Activated CD8-positive, alpha-beta T cell treated with anti-CD3 and anti-CD28 coated beads for 36 hours (primary cell): ENCODE measurements around the gene GYPC. TPM values are rescaled to one million over a fixed set of nuclear protein-coding genes. Genes with fewer than 3 reads are reported as not detected.

Experiments used
- ATAC-seq: fragments of 200-7000 bp; cut with Tn5 transposase; one replicate; pipeline ENCODE4 v1.10.0; 2021; ENCODE audit warnings: mild to moderate bottlenecking, moderate library complexity
- CTCF ChIA-PET: fragments of 350-600 bp; sonication (Branson Sonifier 250); formaldehyde crosslinking; loops from one replicate; lab custom pipeline; 2021; ENCODE audit warnings: antibody characterized with exemption; lab: Charles Lee
- POLR2A ChIA-PET: fragments of 350-600 bp; sonication (Branson Sonifier 250); formaldehyde crosslinking; loops from one replicate; lab custom pipeline; 2021; ENCODE audit warnings: antibody characterized with exemption; lab: Charles Lee
- DNase-seq: peaks from one replicate; pipeline ENCODE4 v3.0.0-alpha.2; 2020
- H3K27ac Mint-ChIP-seq: one replicate; pipeline ENCODE4 v1.8.0; 2021; ENCODE audit warnings: mild to moderate bottlenecking, mixed read lengths
- H3K27me3 Mint-ChIP-seq: one replicate; pipeline ENCODE4 v1.8.0; 2021; ENCODE audit warnings: mixed read lengths
- H3K36me3 Mint-ChIP-seq: one replicate; pipeline ENCODE4 v1.8.0; 2021; ENCODE audit warnings: low read depth, mixed read lengths
- H3K4me1 Mint-ChIP-seq: one replicate; pipeline ENCODE4 v1.8.0; 2021; ENCODE audit warnings: low read depth, mixed read lengths
- H3K4me3 Mint-ChIP-seq: one replicate; pipeline ENCODE4 v1.8.0; 2021; ENCODE audit warnings: mild to moderate bottlenecking, moderate library complexity, mixed read lengths
- H3K9me3 Mint-ChIP-seq: one replicate; pipeline ENCODE4 v1.8.0; 2021; ENCODE audit warnings: mixed read lengths
- CTCF ChIP-seq: fragments of 200-600 bp; IDR thresholded peaks from one replicate; pipeline ENCODE4 v1.8.0; 2022; ENCODE audit warnings: antibody characterized with exemption, mild to moderate bottlenecking
- intact Hi-C: fragments of 100-400 bp; cut with micrococcal nuclease; formaldehyde crosslinking; loops from one replicate; pipeline ENCODE4 v1.10.0; 2022
- total RNA-seq, 2 experiments: library from RNA; stranded (reverse); gene quantifications; one replicate each; pipeline ENCODE4 v1.2.3, GENCODE V29; 2021

GYPC gene
- total RNA-seq, 2 experiments from 2014 or later, result 172 to 173 TPM

DNA sequence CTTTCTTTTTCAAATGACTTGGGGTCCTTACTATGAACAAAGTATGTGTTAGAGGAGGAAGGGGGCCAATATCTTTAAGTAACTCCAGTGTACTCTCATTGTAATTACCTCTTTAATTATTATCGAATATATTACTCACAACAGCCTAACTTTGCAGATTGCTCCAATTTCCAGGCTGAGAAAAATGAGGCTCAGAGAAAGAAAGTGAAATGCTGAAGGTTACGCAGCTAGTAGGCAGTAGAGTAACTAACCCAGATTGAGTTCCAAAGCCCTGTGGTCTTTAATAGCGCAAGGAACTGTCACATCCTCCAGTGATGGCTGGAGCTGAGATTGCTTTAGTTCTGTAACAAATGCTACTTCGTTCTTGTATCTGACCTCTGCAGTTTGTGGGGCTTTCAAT is 2.2 kb upstream of the GYPC start:
- ATAC-seq (no peak), DNase-seq (no peak)
- intact Hi-C loops, result no loop called here
- TF ChIP-seq CTCF, result no peak
- H3K27me3 Mint-ChIP-seq, result no peaks in the 10 kb centered on the region
- H3K9me3 Mint-ChIP-seq, result peaks cover 4% of the 10 kb centered on the region
- ChIA-PET POLR2A (no interaction called here), CTCF (interaction anchor here (0.5 to 1.3 kb wide), 2 partner anchors 15 to 126 kb away, joined by 3 read pairs; no protein-coding TSS in a partner anchor)
- H3K27ac Mint-ChIP-seq, result no peak overlapping the region
- peaks cover 20% of the 10 kb centered on the region for H3K4me1 Mint-ChIP-seq
- H3K36me3 Mint-ChIP-seq, result peaks cover 16% of the 10 kb centered on the region
- H3K4me3 Mint-ChIP-seq, result no peak overlapping the region

- DNase-seq, result no peak
- Mint-ChIP-seq H3K27ac (peak overlapping the region; percentile 97), H3K4me1 (peaks cover 32% of the 10 kb centered on the region), H3K27me3 (no peaks in the 10 kb centered on the region), H3K4me3 (peak overlapping the region; percentile 97), H3K36me3 (peaks cover 27% of the 10 kb centered on the region), H3K9me3 (peaks cover 4% of the 10 kb centered on the region)
- TF ChIP-seq CTCF, result no peak
- intact Hi-C loops, result loop anchor here (5.0 kb wide), 1 partner anchor 122 kb away; no protein-coding TSS in a partner anchor
- ChIA-PET POLR2A (interaction anchor here (1.8 kb wide), 1 partner anchor 12 kb away, joined by 4 read pairs; no protein-coding TSS in a partner anchor), CTCF (no interaction called here)
- no peak for ATAC-seq
These were observed 907 bp upstream of the GYPC start for GRCh38 chr2:126655051-126655450.

- H3K27ac Mint-ChIP-seq, result peak overlapping the region; percentile 100
- ChIA-PET CTCF (interaction anchor here (1.3 to 3.1 kb wide), 3 partner anchors 120 to 229 kb away, joined by 3 to 13 read pairs (median 3); no protein-coding TSS in a partner anchor), POLR2A (interaction anchor here (0.6 to 1.8 kb wide), 4 partner anchors 9 to 16 kb away, joined by 3 to 4 read pairs (median 3); no protein-coding TSS in a partner anchor)
- peak overlapping the region; percentile 97 for H3K4me3 Mint-ChIP-seq
- DNase-seq (peak; percentile 52), ATAC-seq (peak; percentile 10)
- TF ChIP-seq CTCF, result no peak
- H3K4me1 Mint-ChIP-seq, result peaks cover 48% of the 10 kb centered on the region
- peaks cover 39% of the 10 kb centered on the region for H3K36me3 Mint-ChIP-seq
- no peaks in the 10 kb centered on the region for H3K9me3 Mint-ChIP-seq
- H3K27me3 Mint-ChIP-seq, result no peaks in the 10 kb centered on the region
- intact Hi-C loops, result loop anchor here (5.0 kb wide), 1 partner anchor 121 kb away; no protein-coding TSS in a partner anchor
These were observed 631 bp downstream of the GYPC start for GRCh38 chr2:126656431-126657147.

DNA sequence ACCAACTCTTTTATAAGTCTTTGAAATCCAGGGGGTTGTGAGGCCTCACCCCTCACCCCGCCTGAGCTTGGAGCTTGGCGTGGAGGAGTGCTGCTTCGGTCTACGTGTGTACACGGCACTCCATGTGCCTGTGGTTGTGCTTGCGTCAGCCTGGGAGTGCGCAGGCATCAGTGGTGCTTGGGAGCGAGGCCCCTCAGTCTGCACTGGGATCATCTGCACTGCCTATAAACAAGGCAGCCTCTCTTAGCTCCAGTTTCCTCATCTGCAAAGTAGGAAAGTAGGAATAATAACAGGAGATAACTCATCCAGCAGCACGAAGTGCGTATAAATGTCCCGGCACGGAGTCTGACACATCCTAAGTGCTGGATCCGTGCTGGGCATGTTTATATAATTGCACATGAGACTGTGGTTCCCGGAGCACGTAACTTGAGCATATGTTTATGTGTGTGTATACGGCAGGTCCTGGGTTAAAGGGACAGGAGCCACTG is 1.2 kb downstream of the GYPC start:
- peaks cover 45% of the 10 kb centered on the region for H3K36me3 Mint-ChIP-seq

More for the DNA sequence above, 1.2 kb downstream of the GYPC start:
- H3K27me3 Mint-ChIP-seq, result no peaks in the 10 kb centered on the region
- DNase-seq (peak; percentile 72), ATAC-seq (peak; percentile 32)
- H3K9me3 Mint-ChIP-seq, result no peaks in the 10 kb centered on the region
- intact Hi-C loops, result loop anchor here (5.0 kb wide), 1 partner anchor 120 kb away; no protein-coding TSS in a partner anchor
- ChIA-PET CTCF (interaction anchor here (1.3 to 3.1 kb wide), 3 partner anchors 120 to 229 kb away, joined by 3 to 13 read pairs (median 3); no protein-coding TSS in a partner anchor), POLR2A (interaction anchor here (0.8 kb wide), 1 partner anchor 8 kb away, joined by 3 read pairs; no protein-coding TSS in a partner anchor)
- peak overlapping the region; percentile 100 for H3K27ac Mint-ChIP-seq
- TF ChIP-seq CTCF, result no peak
- H3K4me1 Mint-ChIP-seq, result peaks cover 54% of the 10 kb centered on the region
- H3K4me3 Mint-ChIP-seq, result peak overlapping the region; percentile 97
